CD4-positive, alpha-beta T cell (primary cell): Measurements from ENCODE around the gene SUZ12. TPM values are rescaled to one million over a fixed set of nuclear protein-coding genes. Genes with fewer than 3 reads are reported as not detected.
"Not testable (repeated sequence)": the region's sequence is repeated elsewhere in the genome, so short reads cannot be mapped to it uniquely, and the experiment has no call there.

Experiments used
- ATAC-seq: fragments of 200-7000 bp; cut with Tn5 transposase; one replicate; pipeline ENCODE4 v1.10.0; 2022; ENCODE audit warnings: mild to moderate bottlenecking; ENCODE audit not compliant: poor library complexity
- CTCF ChIA-PET: fragments of 350-600 bp; sonication (Branson Sonifier 250); formaldehyde crosslinking; loops from one replicate; lab custom pipeline; 2021; ENCODE audit warnings: antibody characterized with exemption, inconsistent platforms; lab: Charles Lee
- POLR2A ChIA-PET: fragments of 350-600 bp; sonication (Branson Sonifier 250); formaldehyde crosslinking; loops from one replicate; lab custom pipeline; 2021; ENCODE audit warnings: antibody characterized with exemption, inconsistent platforms; lab: Charles Lee
- DNase-seq, 14 experiments: peaks; one replicate each; pipeline ENCODE4 v3.0.0-alpha.2; 2013 to 2020; ENCODE audit warnings: mixed read lengths in 2 of 14
- H3K27ac ChIP-seq, 2 donors: one replicate each; pipeline versions ENCODE4 v1.5.1 to v1.7.0; 2013; ENCODE audit warnings: low read length in 2 of 2, low read depth in 1 of 2, mild to moderate bottlenecking in 1 of 2
- H3K27me3 ChIP-seq, 2 experiments: 1 replicate in 1 of 2; 2 replicates in 1 of 2; pipeline versions ENCODE4 v1.6.1 to v1.7.0; 2013; ENCODE audit warnings: low read length in 2 of 2, control low read depth in 1 of 2, mild to moderate bottlenecking in 1 of 2, moderate library complexity in 1 of 2; ENCODE audit not compliant: insufficient read depth in 2 of 2, control insufficient read depth in 1 of 2
- H3K36me3 ChIP-seq: one replicate; pipeline ENCODE4 v1.6.1; 2013; ENCODE audit warnings: low read length, control low read depth; ENCODE audit not compliant: insufficient read depth
- H3K4me1 ChIP-seq: one replicate; pipeline ENCODE4 v1.6.1; 2013; ENCODE audit warnings: low read length, control low read depth; ENCODE audit not compliant: insufficient read depth
- H3K4me3 ChIP-seq: one replicate; pipeline ENCODE4 v1.5.1; 2013; ENCODE audit warnings: mild to moderate bottlenecking, low read length, moderate library complexity
- H3K9me3 ChIP-seq, 2 experiments: 1 replicate in 1 of 2; 2 replicates in 1 of 2; pipeline versions ENCODE4 v1.6.1 to v1.7.0; 2013; ENCODE audit warnings: low read length in 2 of 2, mild to moderate bottlenecking in 2 of 2, control low read depth in 1 of 2, moderate library complexity in 1 of 2; ENCODE audit not compliant: control insufficient read depth in 1 of 2, insufficient read depth in 1 of 2
- H3K27ac Mint-ChIP-seq: one replicate; pipeline ENCODE4 v1.8.0; 2020; ENCODE audit warnings: mixed read lengths
- H3K27me3 Mint-ChIP-seq: one replicate; pipeline ENCODE4 v1.8.0; 2021; ENCODE audit warnings: mixed read lengths
- H3K36me3 Mint-ChIP-seq: one replicate; pipeline ENCODE4 v1.8.0; 2021; ENCODE audit warnings: low read depth, mixed read lengths
- H3K4me1 Mint-ChIP-seq: one replicate; pipeline ENCODE4 v1.8.0; 2021; ENCODE audit warnings: low read depth, mixed read lengths
- H3K4me3 Mint-ChIP-seq: one replicate; pipeline ENCODE4 v1.8.0; 2020; ENCODE audit warnings: mild to moderate bottlenecking, mixed read lengths
- H3K9me3 Mint-ChIP-seq: one replicate; pipeline ENCODE4 v1.8.0; 2020; ENCODE audit warnings: mixed read lengths
- intact Hi-C, 2 experiments: fragments of 100-400 bp; cut with DNase I in 1 of 2; cut with micrococcal nuclease in 1 of 2; formaldehyde crosslinking; loops; one replicate each; pipeline versions ENCODE4 v1.15.1 to v1.9.0; 2023 to 2025; cut with DNase I, micrococcal nuclease
- total RNA-seq, 174 experiments: library from RNA in 2 of 174; stranded (reverse) in 2 of 174; gene quantifications; one replicate each; pipeline ENCODE4 v1.2.3 and lab custom pipeline; 2021 to 2026
- TF ChIP-seq, protein P1 (sequence below): fragments of 200-600 bp; IDR thresholded peaks from one replicate; pipeline ENCODE4 v1.8.0; 2022; ENCODE audit warnings: antibody characterized with exemption, mild to moderate bottlenecking

Gene SUZ12
- total RNA-seq, 2 experiments from 2014 or later: 26.8 to 27.1 TPM

DNA sequence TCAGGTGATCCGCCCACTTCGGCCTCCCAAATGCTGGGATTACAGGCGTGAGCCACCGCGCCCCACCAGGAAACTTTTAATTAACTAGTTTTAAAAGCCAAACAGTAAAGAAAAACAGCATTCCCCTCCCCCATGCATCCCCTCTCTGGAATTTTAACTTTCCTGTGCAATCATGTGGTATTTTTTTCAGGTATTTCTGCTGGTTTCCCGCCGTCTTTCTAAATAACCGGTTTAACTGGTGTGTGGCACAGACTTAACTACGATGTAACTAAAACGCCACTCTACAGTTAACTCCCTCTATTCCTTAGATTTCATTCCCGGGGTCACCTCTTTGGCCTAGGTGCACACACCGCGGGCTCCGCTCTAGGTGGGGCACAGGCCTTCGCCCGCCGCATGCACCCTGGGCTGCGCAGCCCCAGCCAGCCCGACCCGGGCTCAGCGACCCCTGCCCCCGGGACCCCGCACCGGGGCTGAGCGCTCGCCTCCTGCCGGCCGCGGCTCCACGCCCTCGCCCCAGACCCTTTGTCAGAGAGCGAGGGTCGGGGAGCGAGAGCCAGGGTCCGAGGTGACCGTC lies 20.2 kb upstream of the SUZ12 start:
- Histone ChIP-seq H3K4me1 (peaks cover 2% of the 10 kb centered on the region), H3K36me3 (no peaks in the 10 kb centered on the region), H3K9me3 (peaks cover 0 to 4% of the 10 kb centered on the region in 2 experiments), H3K4me3 (no peak overlapping the region), H3K27me3 (peaks cover 9 to 23% of the 10 kb centered on the region in 2 experiments), H3K27ac (no peak overlapping the region)
- Mint-ChIP-seq H3K36me3 (no peaks in the 10 kb centered on the region), H3K9me3 (no peaks in the 10 kb centered on the region), H3K4me3 (no peak overlapping the region), H3K27ac (no peak overlapping the region), H3K4me1 (no peaks in the 10 kb centered on the region), H3K27me3 (peaks cover 47% of the 10 kb centered on the region)
- intact Hi-C loops: no loop called here
- ATAC-seq (no peak), DNase-seq (no peak)
- POLR2A ChIA-PET: no interaction called here
- CTCF ChIA-PET: no interaction called here
- TF ChIP-seq, protein P1, sequence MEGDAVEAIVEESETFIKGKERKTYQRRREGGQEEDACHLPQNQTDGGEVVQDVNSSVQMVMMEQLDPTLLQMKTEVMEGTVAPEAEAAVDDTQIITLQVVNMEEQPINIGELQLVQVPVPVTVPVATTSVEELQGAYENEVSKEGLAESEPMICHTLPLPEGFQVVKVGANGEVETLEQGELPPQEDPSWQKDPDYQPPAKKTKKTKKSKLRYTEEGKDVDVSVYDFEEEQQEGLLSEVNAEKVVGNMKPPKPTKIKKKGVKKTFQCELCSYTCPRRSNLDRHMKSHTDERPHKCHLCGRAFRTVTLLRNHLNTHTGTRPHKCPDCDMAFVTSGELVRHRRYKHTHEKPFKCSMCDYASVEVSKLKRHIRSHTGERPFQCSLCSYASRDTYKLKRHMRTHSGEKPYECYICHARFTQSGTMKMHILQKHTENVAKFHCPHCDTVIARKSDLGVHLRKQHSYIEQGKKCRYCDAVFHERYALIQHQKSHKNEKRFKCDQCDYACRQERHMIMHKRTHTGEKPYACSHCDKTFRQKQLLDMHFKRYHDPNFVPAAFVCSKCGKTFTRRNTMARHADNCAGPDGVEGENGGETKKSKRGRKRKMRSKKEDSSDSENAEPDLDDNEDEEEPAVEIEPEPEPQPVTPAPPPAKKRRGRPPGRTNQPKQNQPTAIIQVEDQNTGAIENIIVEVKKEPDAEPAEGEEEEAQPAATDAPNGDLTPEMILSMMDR: no peak

DNA sequence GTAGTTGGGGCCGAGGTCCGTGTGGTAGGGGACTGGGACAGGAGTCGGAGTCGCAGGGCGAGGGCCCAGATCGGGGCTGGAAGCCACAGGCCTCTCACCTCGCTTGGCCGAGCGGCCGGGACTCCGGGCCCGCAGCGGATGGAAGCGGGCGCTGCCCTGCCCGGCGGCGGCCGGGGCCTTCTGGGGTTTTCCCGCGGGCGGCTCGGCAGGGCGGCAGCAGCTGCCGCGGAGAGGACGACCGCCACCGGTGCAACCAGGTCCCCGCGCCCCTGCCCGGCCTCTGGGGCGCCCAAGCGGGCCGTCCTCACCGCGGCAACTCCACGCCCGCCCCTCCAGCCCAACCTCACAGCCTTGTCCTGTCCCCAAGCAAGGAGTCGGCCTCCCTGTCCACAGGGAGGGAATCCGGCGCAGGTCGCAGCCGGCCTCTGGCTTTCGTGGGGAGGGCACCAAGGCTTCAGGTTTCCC lies 19.7 kb upstream of the SUZ12 start:
- TF ChIP-seq, protein P1: no peak
- Mint-ChIP-seq H3K27me3 (peaks cover 45% of the 10 kb centered on the region), H3K4me1 (no peaks in the 10 kb centered on the region), H3K27ac (no peak overlapping the region), H3K9me3 (no peaks in the 10 kb centered on the region), H3K36me3 (no peaks in the 10 kb centered on the region), H3K4me3 (no peak overlapping the region)
- ATAC-seq: no peak
- Histone ChIP-seq H3K9me3 (peaks cover 0 to 4% of the 10 kb centered on the region in 2 experiments), H3K4me1 (peaks cover 2% of the 10 kb centered on the region), H3K27ac (no peak overlapping the region), H3K4me3 (no peak overlapping the region), H3K36me3 (no peaks in the 10 kb centered on the region), H3K27me3 (peaks cover 9 to 23% of the 10 kb centered on the region in 2 experiments)
- DNase-seq: no peak
- intact Hi-C loops: no loop called here
- POLR2A ChIA-PET: no interaction called here
- CTCF ChIA-PET: no interaction called here

DNA sequence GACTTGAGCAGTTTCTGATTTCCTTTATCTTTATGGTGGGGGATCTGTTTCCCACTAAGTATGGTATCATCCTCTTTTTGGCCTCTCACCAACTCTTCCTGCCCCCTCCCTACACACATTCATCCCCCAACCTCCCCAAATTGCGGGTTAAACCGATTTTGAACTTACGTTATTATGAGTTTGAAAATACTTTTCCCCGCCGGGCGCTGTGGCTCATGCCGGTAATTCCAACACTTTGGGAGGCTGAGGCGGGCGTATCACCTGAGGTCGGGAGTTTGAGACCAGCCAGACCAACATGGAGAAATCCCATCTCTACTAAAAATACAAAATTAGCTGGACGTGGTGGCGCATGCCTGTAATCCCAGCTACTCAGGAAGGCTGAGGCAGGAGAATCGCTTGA lies 19.1 kb upstream of the SUZ12 start:
- H3K9me3 ChIP-seq, ATAC-seq, intact Hi-C loops, H3K27ac ChIP-seq, H3K36me3 Mint-ChIP-seq, H3K4me3 ChIP-seq, H3K4me1 Mint-ChIP-seq, DNase-seq, H3K27ac Mint-ChIP-seq, H3K9me3 Mint-ChIP-seq, POLR2A ChIA-PET, CTCF ChIA-PET, H3K36me3 ChIP-seq, H3K4me3 Mint-ChIP-seq, H3K4me1 ChIP-seq: not testable (repeated sequence)
- peaks cover 40% of the 10 kb centered on the region for H3K27me3 Mint-ChIP-seq
- peaks cover 9 to 23% of the 10 kb centered on the region in 2 experiments for H3K27me3 ChIP-seq

DNA sequence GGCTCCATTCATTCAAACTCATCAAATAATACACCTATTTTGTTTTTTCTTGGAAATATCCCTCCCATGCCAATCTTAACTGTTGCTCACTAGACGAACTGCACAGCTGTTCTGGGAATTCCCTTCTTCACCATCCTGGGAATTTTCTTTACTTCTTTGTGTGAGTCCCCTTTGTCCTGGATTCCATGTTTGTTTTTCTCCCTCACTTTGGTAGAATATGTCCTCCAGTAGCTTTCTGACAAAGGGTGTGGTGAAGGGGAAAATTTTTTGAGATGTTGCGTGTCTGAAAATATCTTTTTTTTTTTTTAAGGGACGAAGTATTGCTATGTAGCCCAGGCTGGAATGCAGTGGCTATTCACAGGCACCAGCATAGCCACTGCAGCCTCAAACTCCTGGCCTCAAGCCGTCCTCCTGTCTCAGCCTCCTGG lies 18.1 kb upstream of the SUZ12 start:
- H3K27ac ChIP-seq: no peak overlapping the region
- H3K4me1 ChIP-seq: peaks cover 2% of the 10 kb centered on the region
- CTCF ChIA-PET: no interaction called here
- no peaks in the 10 kb centered on the region for H3K36me3 Mint-ChIP-seq
- no peak overlapping the region for H3K4me3 Mint-ChIP-seq
- no peak overlapping the region for H3K27ac Mint-ChIP-seq
- H3K9me3 ChIP-seq: peaks cover 0 to 4% of the 10 kb centered on the region in 2 experiments
- H3K9me3 Mint-ChIP-seq: no peaks in the 10 kb centered on the region
- peaks cover 40% of the 10 kb centered on the region for H3K27me3 Mint-ChIP-seq
- TF ChIP-seq, protein P1: no peak
- POLR2A ChIA-PET: no interaction called here
- ATAC-seq (no peak), DNase-seq (no peak)
- intact Hi-C loops: no loop called here
- no peaks in the 10 kb centered on the region for H3K4me1 Mint-ChIP-seq
- H3K36me3 ChIP-seq: no peaks in the 10 kb centered on the region
- H3K27me3 ChIP-seq: peaks cover 9 to 23% of the 10 kb centered on the region in 2 experiments
- no peak overlapping the region for H3K4me3 ChIP-seq
